SK-N-MC (cell line): Measurements from ENCODE around the gene OR10W1.

Experiments used
- DNase-seq: peaks from one replicate; pipeline ENCODE4 v3.0.0-alpha.2; 2011; ENCODE audit warnings: low read depth, low spot score
- H3K27ac ChIP-seq: fragments of 200-600 bp; sonication (generic); 2 replicates; pipeline ENCODE4 v1.5.1; 2016; ENCODE audit warnings: mixed run types
- H3K36me3 ChIP-seq: fragments of 200-600 bp; sonication (generic); 2 replicates; pipeline ENCODE4 v1.6.1; 2017; ENCODE audit warnings: antibody characterized with exemption, low read length, mixed read lengths; ENCODE audit not compliant: insufficient read depth
- H3K4me3 ChIP-seq: fragments of 200-600 bp; sonication (generic); 2 replicates; pipeline ENCODE4 v1.5.1; 2016
- H3K9ac ChIP-seq: fragments of 200-600 bp; sonication (generic); 2 replicates; pipeline ENCODE4 v1.8.0; 2017; ENCODE audit warnings: mixed run types, mixed read lengths; ENCODE audit not compliant: insufficient read length
- H3K9me3 ChIP-seq: fragments of 200-600 bp; sonication (generic); 2 replicates; pipeline ENCODE4 v1.6.1; 2017; ENCODE audit warnings: low read depth, mild to moderate bottlenecking, antibody characterized with exemption, low read length, moderate library complexity, mixed read lengths
- EZH2 ChIP-seq: fragments of 200-600 bp; sonication (generic); IDR thresholded peaks from one replicate; pipeline ENCODE4 v1.6.1; 2017; ENCODE audit warnings: antibody characterized with exemption
- FOXP2 ChIP-seq: optimal IDR thresholded peaks from 2 replicates; pipeline ENCODE3; 2011; ENCODE audit warnings: mild to moderate bottlenecking, moderate library complexity; ENCODE audit not compliant: insufficient read depth; ENCODE audit errors: extremely low read length, control extremely low read depth
- POLR2AphosphoS5 ChIP-seq: IDR thresholded peaks from 2 replicates; pipeline ENCODE4 v1.6.1; 2012; ENCODE audit warnings: mild to moderate bottlenecking, low read depth, low read length, borderline replicate concordance

The OR10W1 gene

DNA sequence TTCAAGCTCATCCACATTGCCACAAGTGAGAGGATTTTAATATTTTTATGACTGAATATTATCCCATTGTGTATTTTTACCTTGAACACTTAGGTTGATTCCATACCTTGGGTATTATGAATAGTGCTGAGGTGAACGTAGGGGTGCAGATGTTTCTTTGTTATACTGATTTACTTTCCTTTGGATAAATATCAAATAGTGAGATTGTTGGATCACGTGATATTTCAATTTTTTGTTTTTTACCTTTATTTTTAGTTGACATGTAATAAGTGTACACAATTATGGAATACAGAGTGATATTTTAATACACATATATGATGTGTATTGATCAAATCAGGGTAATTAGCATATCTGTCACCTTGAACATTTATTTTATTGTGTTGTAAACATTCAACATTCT lies 8.1 kb downstream of the OR10W1 start:
- no peaks in the 10 kb centered on the region for H3K36me3 ChIP-seq
- no peak overlapping the region for H3K27ac ChIP-seq
- TF ChIP-seq EZH2, result no peak
- no peak for TF ChIP-seq POLR2AphosphoS5
- no peak for TF ChIP-seq FOXP2
- H3K4me3 ChIP-seq, result no peak overlapping the region
- DNase-seq, result no peak
- no peaks in the 10 kb centered on the region for H3K9me3 ChIP-seq
- no peak overlapping the region for H3K9ac ChIP-seq

DNA sequence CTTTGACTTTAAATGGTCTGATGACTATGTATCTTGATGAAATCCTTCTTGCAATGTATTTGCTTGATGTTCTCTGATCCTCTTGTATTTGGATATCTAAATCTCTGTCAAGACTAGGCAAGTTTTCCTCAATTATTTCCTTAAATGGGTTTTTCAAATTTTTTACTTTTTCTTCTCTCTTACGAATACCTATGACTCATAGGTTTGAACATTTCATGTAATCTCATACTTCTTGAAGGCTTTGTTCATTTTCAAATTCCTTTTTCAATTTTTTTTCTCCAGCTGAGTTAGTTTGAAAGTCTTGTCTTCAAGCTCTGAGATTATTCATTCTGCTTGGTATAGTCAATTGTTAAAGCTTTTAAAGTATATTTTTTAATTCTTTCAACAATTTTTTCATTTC lies 13.1 kb downstream of the OR10W1 start:
- no peak overlapping the region for H3K9ac ChIP-seq
- no peak for DNase-seq
- no peaks in the 10 kb centered on the region for H3K36me3 ChIP-seq
- no peaks in the 10 kb centered on the region for H3K9me3 ChIP-seq
- H3K4me3 ChIP-seq, result no peak overlapping the region
- TF ChIP-seq FOXP2 (no peak), POLR2AphosphoS5 (no peak), EZH2 (no peak)
- no peak overlapping the region for H3K27ac ChIP-seq

DNA sequence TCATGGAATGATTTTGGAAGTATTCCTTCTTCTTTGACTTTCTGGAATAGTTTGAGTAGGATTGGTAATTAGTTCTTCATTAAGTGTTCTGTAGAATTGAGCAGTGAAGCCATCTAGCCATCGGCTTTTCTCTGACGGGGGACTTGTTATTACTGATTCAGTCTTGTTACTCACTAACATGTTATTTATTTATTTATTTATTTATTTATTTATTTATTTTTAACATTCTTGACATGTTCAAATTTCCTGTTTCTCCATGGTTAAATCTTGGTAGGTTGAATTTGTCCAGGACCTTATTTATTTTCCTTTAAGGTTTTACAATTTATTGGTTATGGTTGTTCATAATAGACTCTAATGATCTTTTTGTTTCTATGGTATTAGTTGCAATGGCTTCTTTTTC lies 24.1 kb downstream of the OR10W1 start:
- no peak for TF ChIP-seq FOXP2
- no peak for TF ChIP-seq EZH2
- no peak for TF ChIP-seq POLR2AphosphoS5
- no peak overlapping the region for H3K27ac ChIP-seq
- H3K36me3 ChIP-seq, result no peaks in the 10 kb centered on the region
- H3K4me3 ChIP-seq, result no peak overlapping the region
- no peak overlapping the region for H3K9ac ChIP-seq
- no peaks in the 10 kb centered on the region for H3K9me3 ChIP-seq
- DNase-seq, result no peak

DNA sequence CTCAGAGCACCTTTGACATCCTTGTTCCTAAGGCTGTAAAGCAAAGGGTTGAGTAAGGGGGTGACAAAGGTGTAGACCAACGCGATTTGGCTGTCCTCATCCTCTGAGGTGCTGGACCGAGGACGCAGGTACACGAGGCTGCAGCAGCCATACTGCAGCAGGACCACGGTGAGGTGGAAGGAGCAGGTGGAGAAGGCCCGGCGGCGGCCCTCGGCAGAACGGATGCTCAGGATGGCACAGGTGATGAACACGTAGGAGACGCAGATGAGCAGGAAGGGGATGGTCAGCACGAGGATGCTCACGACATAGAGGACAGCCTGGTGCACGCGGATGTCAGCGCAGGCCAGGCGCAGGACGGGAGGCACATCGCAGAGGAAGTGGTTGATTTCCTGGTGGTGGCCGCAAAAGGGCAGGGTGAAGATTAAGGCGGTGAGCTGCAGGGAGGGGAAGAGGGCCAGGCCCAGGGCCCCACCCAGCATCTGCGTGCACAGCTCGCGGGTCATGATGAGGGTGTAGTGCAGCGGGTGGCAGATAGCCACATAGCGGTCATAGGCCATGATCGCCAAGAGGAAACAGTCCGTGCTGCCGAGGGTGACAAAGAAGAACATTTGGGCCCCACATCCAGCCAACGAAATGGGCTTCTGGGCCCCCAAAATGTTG lies 40.0 kb downstream of the OR10W1 start:
- H3K36me3 ChIP-seq, result no peaks in the 10 kb centered on the region
- no peak overlapping the region for H3K9ac ChIP-seq
- no peak overlapping the region for H3K27ac ChIP-seq
- no peak for DNase-seq
- H3K9me3 ChIP-seq, result no peaks in the 10 kb centered on the region
- no peak overlapping the region for H3K4me3 ChIP-seq
- no peak for TF ChIP-seq FOXP2
- TF ChIP-seq EZH2, result no peak
- no peak for TF ChIP-seq POLR2AphosphoS5

DNA sequence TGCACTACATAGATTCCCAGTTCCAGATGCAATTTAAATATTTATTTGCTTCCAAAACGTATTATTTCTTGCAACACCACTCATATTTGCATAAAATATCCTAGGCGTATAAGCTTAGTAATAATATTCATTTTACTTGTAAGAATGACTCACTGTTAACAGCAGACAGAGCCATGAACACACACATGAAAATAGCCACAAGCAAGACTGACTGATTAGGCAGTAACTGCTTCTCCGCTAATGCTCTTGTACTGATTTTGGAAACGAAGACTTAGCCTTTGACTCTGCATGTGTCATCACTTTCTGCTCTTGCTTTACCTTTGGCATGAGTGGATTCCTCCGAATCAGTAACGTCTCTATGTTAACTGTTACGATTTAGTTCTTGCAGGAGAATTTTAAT lies 45.3 kb downstream of the OR10W1 start:
- no peak for DNase-seq
- Histone ChIP-seq H3K9ac (no peak overlapping the region), H3K9me3 (no peaks in the 10 kb centered on the region), H3K36me3 (no peaks in the 10 kb centered on the region), H3K4me3 (no peak overlapping the region), H3K27ac (no peak overlapping the region)
- TF ChIP-seq POLR2AphosphoS5 (no peak), EZH2 (no peak), FOXP2 (no peak)
